Activated T-helper 9 cell treated with anti-CD3 and anti-CD28 coated beads, Interleukin-2, amount 50 U/mL, for 16 hours (primary cell): ENCODE measurements around the gene PLK2.
A peak's percentile ranks its signal among the peaks of the same experiment; 100 is the strongest.

Experiments used
- DNase-seq: peaks from one replicate; pipeline ENCODE4 v3.0.0-alpha.2; 2020; ENCODE audit warnings: low read depth

The PLK2 gene

GRCh38 chr5:58477760-58478376, 18.0 kb upstream of the PLK2 start:
- DNase-seq: no peak

DNA sequence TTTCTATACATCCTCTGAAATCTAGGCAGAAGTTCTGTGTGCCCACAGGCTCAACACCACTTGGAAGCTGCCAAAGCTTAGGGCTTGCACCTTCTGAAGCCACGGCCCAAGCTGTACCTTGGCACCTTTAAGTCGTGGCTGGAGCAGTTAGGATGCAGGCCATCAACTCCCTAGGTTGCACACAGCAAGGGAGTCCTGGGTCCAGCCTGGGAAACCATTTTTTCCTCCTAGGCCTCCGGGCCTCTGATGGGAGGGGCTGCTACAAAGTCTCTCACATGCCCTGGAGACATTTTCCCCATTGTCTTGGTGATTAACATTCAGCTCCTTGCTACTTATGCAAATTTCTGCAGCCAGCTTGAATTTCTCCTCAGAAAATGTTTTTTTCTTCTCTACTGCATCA, 15.5 kb upstream of the PLK2 start:
- DNase-seq: no peak

DNA sequence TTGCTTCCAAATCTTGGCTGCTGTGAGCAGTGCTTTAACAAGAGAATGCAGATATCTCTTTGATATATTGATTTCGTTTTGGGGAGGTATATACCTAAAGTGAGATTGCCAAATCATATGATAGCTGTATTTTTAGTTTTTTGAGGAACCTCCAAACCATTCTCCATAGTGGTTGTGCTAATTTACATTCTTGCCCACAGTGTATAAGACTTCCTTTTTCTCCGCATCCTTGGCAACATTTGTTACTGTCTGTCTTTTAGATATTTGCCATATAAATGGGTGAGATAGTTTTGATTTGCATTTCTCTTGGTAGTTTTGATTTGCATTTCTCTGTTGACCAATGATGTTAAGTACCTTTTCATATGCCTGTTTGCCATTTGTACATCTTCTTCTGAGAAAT, 10.0 kb upstream of the PLK2 start:
- no peak for DNase-seq

GRCh38 chr5:58466939-58467338, 7.1 kb upstream of the PLK2 start:
- no peak for DNase-seq

DNA sequence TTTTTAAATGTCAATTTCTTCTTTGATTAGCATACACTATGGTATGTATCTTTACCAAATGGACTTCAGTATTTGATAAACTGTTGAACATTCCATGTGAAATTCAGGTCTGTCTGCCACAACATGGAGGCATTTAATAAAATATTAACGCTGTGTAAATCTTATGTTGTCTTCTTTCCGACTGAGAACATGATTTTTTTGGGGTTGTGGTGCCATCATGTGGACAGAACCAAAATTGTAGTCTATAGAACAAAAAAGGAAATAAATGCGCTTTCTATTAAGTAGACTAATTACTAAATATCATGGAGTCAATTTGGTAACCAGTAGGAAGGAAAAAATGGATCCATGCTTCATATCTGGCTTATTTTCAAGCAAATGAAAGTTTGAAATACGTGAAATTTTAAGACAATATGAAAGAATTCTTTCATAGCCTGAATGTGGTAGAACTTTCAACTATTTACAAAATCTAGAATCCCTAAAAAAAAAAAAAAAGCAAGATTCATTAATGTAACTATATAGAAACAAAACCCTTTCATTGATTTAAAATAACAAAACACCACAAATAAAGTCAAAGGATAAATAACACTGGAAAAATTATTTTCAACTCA, 2.8 kb upstream of the PLK2 start:
- no peak for DNase-seq

DNA sequence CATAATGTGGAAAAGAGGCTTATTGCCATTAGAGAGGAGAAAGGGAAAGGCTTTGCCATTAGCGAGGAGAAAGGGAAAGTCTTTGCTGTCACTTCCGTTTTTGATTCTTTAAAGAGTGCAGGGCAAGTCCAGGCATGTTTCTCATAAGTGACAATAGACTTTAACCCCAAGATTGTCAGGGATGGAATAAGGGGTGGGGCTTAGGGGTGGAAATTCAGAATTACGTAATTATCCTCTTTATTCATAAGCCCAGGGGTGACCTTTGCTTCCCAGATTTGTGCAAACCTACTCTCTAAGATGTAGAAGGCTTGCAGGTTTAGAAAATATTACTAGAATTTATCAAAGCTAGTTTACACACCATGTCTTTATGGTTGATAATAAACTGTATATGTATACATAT, 2.3 kb upstream of the PLK2 start:
- DNase-seq: no peak

- peak; percentile 78 for DNase-seq
These were observed 923 bp upstream of the PLK2 start for GRCh38 chr5:58460732-58461286.

DNA sequence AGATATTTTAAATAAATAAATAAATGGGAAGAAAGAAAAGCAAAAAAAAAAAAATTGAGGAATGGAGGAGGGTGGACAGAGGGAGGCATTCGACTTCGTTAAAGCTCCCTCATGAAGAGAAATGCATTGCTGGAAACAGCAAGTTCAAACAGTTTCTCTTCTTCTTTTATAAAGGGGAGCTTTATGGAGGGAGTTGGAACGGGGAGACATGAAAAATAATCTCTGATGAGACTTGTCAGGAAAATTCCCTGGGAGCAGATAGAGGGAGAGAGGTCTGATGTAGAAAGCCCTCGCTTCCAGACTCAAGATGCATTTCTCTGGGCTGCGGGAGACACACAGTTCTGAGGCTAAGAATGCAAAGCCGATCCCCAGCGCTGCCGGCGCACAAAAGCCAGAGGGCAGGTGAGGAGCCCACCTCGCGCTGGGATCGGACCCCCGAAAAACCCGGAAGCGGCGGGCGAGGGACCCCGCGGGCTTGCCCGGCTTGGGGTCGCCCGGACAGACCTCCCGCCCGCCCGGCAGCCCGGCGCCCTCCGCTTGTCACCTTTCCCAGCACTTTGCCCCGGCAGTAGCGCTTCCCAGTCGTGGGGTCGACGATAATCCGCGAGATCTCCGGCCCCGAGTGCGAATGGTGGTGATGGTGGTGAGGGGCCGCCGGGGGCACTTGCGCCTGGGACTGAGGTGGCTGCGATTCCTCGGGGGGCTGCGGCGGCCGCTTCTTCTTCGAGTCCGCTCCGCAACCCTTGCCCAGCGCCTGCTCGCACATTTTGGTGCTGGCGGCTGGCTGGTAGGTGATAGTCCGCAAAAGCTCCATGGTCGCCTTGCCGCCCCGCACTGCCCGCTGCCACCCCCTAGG, 512 bp downstream of the PLK2 start:
- DNase-seq: peak; percentile 10

- no peak for DNase-seq
These were observed 1.1 kb downstream of the PLK2 start for GRCh38 chr5:58458743-58459145.

GRCh38 chr5:58458141-58458742, 1.6 kb downstream of the PLK2 start:
- DNase-seq: no peak

DNA sequence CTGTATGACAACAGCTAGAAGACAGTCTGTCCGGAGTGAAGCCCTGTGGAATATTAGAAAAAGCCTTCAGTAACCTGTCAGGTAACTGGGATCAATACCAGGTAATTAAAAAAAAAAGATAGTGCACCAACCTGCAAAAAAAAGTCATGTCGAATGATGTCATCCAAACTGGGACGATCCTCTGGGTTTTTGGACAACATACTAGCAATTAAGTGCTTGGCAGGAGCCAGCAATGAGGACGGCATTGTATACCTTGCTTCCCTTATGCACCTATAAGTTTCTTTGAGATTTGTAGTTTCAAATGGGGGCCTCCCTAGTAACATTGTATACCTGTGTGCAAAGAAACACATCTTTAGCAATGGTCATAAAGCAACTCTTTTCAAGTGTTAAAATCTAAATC, 2.8 kb downstream of the PLK2 start:
- DNase-seq: no peak

DNA sequence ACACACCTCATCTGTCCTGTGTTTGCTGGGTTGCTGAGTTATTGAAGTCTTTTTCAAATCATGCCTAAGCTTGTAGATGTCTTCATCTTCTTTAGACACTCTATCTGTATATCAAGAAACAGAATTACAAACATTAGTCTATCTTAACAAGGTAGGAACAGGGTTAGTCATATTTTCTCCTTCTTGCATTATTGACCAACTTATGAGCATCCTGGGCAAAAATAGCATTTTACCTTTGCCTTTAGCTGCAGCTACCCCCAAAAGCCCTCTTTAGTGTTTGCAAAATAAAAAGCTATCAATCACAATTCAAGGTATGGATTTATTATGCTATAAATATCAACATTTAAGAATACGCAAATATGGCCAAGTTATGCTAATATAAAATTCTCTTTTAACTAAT, 3.4 kb downstream of the PLK2 start:
- no peak for DNase-seq

- no peak for DNase-seq
These were observed 3.9 kb downstream of the PLK2 start for GRCh38 chr5:58456026-58456425.

DNA sequence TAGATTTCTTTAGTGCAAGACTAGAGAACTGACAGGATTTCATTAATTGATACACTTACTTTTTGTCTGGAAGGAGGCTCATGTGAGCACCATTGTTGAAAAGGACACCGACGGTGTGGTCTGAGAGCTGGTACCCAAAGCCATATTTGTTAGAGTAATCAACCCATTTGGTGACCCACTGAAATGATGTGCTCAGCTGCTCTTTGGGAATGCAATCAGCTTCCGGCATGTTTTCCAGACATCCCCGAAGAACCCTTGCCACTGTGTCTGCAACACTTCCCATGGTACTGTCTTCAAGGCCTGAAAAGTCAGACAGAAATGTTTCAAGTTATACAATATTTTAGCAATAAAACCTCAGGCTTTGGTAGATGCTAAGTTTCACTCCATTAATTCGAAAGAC, 4.4 kb downstream of the PLK2 start:
- no peak for DNase-seq

- DNase-seq: no peak
These were observed 4.8 kb downstream of the PLK2 start for GRCh38 chr5:58455066-58455465.

DNA sequence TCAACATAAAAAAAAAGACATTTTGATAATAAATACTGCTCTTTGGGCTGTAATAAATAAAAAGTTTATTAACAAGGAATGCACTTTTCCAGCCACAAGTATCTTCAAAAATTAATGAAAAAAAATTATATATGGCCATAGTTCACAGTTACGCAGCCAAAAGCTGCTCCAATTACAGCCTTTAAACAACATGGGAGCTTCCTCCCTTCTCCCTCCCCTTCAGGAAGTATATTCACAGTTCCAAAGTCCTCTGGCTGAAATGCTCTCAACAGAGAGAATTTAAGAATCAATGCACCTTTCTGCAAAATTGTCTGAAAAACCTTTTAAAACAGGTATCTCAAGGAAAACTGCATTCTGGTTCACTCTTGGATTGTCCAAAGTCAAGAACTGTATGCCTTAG, 5.9 kb downstream of the PLK2 start:
- no peak for DNase-seq

DNA sequence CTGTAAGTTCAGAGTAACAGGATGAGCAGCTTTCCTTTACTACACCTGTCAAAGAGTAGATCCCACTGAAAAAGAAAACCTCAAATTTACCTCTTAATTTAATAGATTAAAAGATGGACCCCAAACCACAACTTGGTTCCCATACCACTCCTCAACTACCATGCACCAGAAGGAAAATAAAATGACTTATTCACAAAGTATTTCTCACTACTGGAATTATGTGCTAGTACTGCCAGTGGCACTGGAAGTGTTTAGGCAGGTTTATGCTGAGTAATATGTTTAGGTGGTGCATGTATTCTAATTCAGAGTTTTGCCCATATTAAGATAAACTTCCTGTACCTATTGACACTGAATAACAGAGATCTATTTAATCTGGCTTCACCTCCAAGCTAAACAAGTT, 6.6 kb downstream of the PLK2 start:
- DNase-seq: no peak

DNA sequence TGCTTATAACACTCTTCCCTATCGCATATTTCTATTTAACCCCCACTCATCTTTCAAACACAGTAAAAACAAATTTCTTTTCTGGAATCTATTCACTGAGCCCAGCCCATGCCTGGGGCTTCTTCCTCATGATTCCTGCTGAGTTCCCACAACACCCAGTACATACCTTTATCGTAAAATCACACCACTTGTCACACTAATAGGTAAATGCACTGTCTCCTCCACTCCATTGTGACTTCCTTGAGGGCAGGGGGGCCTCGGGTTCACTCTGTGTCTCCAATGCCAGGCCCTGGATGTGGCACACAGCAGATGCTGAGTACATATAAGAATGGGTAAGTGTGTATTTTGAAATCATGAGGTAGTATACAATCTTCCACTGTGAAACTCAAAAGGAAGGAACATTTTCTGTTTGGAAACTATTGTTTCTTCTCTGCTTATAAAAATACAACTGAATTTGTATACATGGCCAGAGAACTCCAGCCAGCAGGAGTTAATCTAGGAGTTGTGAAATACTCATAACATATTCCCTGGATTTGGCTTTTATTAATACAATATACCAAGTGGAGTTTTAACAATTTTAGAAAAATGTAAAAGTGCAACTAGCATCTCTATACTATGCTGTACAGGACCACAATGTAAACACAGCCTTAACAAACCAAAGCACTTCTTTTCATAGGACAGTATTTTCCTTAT, 7.2 kb downstream of the PLK2 start:
- no peak for DNase-seq

GRCh38 chr5:58451732-58452565, 7.9 kb downstream of the PLK2 start:
- DNase-seq: no peak

DNA sequence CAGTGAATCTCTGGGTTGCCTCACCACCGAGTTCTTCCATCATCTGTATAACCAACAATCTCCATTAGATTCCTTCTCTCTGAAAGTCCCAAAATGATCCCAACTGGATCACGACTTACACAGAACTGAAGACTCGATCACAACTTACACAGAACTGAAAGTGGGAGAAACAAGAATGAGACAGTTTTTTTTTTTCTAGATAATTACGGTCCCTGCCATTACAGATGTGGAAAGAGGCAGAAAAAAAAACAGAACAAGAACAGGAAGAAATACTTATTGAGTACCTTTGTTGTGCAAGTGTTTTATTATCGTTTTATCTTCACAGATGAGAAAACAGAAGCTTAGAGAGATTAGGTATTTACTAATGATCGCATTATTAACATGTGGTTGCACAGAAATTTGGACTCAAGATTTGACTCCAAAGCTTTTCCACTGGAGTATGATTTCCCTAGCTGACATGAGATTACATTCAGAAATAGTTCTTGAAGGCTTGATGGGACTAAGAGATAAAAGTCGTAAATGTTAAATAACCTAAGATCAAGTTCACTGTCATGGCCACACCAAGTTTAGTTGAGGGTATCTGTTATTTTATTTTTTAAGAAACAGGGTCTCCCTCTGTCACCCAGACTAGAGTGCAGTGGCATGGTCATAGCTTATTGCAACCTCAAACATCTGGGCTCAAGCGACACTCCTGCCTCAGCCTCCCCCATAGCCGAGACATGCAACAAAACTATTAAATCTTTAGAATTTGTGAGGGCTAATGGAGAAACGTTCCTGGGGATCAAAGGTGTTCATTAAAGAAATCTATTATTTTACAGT, 8.9 kb downstream of the PLK2 start:
- no peak for DNase-seq
